GM19438 (cell line): ENCODE data around the gene TMEM203.
"Not testable (repeated sequence)": the region's sequence is repeated elsewhere in the genome, so short reads cannot be mapped to it uniquely, and the experiment has no call there.

Source experiments
- ATAC-seq: cut with Tn5 transposase; IDR thresholded peaks from one replicate; pipeline ENCODE4 v1.9.1; 2021; ENCODE audit warnings: low read depth; ENCODE audit not compliant: unreplicated experiment

The TMEM203 gene

DNA sequence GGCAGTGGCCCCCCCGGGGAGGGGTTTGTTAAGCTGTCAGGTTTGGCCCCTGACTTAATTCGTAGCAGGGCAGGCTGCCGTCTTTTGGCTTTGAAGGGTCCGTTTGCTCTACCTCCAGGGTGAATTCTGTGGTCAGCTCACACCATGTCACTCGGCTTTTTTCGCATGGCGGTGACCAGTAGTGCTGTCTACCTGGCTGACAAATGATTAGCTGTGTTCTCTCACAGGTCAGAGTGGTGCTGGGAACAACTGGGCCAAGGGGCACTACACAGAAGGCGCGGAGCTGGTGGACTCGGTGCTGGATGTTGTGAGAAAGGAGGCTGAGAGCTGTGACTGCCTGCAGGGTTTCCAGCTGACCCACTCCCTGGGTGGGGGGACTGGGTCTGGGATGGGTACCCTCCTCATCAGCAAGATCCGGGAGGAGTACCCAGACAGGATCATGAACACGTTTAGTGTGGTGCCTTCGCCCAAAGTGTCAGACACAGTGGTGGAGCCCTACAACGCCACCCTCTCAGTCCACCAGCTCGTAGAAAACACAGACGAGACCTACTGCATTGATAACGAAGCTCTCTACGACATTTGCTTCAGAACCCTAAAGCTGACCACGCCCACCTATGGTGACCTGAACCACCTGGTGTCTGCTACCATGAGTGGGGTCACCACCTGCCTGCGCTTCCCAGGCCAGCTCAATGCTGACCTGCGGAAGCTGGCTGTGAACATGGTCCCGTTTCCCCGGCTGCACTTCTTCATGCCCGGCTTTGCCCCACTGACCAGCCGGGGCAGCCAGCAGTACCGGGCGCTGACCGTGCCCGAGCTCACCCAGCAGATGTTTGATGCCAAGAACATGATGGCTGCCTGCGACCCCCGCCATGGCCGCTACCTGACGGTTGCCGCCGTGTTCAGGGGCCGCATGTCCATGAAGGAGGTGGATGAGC is 37.1 kb upstream of the TMEM203 start:
- no peak for ATAC-seq

DNA sequence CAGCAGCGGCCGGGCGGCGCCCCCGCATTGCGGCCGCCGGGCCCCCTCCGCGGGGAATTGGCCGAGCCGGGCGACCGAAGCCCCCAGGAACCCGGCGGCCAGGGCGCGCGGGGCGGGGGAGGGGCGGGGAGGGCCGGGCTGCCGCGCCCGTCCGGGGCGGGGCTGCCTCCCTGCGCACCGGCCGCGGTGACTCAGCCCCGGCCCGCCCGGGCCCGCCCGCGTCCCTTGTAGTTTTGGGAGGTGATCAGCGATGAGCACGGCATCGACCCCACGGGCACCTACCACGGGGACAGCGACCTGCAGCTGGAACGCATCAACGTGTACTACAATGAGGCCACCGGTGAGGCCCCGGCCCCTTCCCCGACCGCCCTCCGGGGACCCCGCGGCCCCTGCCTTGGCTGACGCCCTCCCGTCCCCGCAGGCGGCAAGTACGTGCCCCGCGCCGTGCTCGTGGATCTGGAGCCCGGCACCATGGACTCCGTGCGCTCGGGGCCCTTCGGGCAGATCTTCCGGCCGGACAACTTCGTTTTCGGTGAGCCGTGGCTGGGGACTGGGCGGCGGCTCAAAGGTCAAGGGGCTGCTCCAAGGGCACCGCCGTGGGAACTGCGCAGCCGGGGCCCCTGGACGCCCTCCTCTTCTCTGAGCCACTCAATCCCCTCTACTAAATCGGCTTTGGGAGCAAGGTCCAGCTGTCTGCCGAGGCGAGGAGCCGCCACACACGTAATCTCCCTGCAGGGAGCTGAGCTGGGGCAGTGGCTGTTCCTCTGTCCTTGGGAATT is 36.2 kb upstream of the TMEM203 start:
- peak; percentile 8 for ATAC-seq

DNA sequence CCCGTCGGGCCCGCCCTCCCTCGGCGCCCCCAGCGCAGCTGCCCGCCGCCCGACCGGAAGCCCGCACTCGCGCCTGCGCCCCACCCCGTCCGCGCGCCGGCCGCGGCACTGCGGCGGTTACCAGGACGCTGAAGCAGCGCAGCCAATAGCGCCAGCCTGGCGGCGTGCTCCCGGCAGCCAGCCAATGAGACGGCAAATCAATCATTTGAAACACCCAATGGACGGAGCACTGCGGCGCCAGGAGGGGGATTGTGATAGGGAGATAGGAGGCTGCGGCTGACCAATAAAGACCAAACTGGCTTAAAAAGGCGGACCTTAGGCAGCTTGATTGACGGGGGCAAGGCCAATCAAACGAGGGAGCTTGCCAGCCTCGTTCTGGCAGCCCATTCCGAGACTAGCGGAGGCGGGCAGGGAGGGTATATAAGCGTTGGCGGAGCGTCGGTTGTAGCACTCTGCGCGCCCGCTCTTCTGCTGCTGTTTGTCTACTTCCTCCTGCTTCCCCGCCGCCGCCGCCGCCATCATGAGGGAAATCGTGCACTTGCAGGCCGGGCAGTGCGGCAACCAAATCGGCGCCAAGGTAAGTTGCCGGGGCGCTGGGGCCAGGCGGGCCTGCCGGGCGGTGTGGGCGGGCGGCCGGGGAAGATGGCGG is 35.5 kb upstream of the TMEM203 start, which contains the start of gene TUBB4B:
TSS of gene TUBB4B (plus strand) at position 447 of the 649 bp plus-strand sequence. CDS start at position 521, 74 bp downstream.
- ATAC-seq: peak; percentile 62

DNA sequence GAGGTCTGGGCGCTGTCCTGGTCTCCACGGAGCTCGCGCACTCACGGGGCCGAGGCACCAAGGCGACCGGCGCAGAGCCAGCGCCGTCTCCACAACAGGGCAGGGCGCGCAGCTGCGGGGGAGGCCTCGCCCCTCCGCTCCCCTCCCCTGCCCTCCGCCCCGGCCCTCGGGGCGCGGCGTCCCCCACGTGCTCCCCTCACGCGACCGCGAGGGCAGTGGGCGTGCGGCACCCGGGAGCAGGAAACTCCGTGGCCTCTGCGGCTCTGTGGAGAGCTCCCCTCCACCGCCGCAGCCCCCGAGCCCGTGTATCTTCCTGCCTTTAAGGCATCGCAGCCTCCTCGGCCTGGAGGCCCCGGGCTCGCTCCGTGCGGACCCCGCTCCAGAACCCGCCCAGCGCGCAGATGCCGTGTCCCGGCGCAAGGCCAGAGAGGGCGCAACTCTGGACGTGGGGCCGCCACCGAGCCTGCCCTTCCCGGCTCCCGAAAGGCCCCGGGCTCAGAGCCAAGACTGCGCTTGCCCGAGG is 34.9 kb upstream of the TMEM203 start:
- peak; percentile 28 for ATAC-seq

DNA sequence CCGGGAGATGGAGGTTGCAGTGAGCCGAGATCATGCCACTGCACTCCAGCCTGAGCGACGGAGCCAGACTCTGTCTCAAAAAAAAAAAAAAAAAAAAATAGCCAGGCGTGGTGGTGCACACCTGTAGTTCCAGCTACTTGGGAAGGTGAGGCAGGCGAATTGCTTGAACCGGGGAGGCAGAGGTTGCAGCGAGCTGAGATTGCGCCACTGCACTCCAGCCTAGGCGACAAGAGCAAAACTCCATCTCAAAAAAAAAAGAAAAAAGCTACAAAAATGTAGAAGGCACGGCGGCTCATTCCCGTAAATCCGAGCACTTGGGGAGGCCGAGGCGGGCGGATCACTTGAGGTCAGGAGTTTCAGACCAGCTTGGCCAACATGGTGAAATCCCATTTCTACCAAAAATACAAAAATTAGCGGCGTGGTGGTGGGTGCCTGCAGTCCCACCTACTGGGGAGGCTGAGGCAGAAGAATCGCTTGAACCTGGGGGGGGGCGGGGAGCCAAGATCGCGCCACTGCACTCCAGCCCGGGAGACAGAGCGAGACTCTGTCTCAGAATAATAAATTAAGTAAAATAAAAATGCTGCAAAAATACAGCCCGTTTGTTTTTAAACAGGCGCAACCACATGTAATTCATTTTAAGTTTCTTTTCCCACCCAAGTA is 34.2 kb upstream of the TMEM203 start:
- ATAC-seq: not testable (repeated sequence)

DNA sequence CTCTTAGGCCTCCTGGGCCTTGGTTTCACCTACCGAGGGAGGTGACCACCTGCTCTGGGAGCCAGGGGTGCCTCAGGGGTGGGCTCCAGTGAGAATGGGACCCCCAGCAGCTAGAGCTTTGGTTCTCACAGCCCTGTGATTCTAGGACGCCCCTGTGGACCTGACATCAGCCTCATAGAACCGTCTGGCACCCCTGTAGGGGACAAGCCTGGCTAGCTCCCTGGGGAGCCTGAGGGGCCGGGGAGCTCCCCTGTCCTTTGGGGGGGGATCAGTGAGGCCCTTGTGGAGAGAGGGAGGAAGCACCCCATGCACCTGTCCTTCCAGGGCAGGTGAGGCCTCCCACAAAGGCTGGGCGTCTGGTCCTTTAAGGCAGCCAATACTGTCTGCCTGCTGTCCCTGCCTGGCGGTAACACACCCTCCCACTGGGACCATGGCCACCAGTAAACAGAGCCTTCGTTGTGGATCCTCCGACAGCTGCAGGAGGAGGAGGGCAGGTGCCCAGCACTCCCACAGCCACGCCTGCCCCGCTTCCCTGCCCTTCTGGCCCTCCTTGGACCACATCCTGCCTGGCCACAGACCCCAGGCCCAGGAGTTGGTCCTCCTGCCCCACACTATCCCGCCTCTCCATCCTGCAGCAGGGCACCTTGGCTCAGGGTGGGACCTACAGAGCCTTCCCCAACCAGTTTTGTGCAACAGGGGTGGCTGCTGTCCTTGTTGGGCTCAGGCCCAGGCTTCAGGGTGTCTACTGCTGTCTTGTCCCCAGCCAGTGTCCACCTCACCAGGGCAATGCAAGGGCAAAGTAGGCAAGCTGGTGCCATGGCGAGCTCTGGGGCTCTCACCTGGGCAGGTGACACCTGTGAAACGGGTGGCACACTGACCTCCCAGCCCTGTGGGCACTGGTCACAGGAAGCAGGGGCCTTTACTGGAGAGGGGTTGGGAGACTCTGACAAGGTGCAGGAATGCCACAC is 32.6 kb upstream of the TMEM203 start:
- no peak for ATAC-seq

DNA sequence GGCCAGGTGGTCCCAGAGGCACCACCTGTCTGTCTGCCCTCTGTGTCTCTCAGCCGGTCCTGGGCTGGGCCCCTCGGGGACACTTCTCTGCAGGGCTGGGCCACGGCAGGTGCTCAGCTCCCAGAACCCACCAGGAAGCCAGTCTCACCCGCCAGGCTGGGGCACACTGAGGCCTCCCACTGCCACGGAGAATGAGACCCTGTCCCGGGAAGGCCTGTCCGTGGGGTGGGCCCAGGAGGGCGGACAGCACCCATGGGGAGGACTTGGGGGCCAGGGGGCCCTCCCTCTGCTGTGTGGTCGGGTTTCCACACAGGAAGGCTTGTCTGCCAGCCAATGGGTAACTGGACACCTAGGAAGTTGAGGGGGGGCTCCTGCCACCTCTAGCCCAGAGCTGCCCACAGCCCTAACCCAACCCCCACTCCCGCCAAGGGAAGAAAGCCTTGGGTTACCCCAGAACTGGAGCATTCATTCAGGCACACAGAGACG is 31.5 kb upstream of the TMEM203 start:
- no peak for ATAC-seq

DNA sequence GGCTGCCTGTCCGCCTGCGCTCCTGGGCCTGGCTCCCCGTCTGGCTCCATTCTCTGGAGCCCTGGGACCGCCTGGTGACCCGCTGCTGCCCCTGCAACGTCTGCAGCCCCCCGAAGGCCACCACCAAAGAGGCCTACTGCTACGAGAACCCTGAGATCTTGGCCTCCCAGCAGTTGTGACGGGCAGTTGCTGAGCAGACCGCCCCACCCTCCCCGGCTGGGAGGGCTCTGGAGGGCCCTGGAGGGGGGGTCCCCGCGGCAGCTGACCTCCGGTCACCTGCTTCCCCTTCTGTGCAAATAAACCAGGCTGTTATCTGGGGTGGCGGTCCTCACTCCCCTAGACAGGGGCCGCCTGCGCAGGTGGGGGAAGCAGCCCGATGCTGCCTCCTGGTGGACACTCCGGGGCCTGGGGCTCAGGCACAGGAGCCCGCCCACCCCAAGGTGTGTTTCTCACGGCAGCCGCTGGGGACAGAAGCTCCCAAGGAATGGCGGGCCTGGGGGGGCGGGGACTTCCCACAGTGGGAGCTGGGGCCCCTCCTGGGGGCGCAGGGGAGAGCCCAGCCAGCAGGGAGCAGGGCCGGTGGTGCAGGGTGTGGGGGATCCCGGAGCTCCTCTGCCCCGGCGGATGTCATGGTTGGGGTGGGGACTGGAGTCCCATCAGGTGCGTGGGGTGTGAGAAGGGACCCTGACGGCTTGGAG is 30.9 kb upstream of the TMEM203 start:
- no peak for ATAC-seq

DNA sequence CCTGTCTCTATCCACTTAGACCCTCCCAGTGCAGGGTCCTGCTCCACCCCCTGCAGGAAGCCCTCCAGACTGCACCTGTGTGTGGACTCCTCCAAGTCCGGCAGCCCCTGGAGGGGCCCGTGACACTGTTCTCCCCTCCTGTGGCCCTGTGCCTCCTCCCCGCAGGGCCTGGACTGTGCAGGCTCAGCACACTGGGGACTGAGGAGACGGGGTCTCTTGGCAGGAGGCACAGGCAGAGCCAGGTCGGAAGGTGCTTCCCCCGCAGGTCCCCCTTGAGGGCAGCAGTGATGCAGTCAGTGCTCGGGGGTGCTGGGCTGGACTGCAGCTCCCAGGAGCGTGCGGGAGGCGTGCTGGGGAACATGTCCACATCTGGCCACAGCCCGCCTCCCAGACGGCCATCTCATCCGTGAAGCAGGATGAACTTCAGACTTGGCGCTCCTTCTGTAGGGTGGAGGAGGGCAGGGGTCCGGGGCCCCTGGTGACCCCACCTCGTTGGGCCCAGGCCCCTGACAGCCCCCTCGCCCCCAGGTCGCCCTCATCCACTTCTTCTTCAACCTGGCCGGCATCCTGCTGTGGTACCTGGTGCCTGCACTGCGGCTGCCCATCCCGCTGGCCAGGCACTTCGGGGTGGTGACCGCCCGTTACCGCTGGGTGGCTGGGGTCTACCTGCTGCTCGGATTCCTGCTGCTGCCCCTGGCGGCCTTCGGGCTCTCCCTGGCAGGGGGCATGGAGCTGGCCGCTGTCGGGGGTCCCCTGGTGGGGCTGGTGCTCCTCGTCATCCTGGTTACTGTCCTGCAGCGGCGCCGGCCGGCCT is 30.2 kb upstream of the TMEM203 start:
- ATAC-seq: no peak

DNA sequence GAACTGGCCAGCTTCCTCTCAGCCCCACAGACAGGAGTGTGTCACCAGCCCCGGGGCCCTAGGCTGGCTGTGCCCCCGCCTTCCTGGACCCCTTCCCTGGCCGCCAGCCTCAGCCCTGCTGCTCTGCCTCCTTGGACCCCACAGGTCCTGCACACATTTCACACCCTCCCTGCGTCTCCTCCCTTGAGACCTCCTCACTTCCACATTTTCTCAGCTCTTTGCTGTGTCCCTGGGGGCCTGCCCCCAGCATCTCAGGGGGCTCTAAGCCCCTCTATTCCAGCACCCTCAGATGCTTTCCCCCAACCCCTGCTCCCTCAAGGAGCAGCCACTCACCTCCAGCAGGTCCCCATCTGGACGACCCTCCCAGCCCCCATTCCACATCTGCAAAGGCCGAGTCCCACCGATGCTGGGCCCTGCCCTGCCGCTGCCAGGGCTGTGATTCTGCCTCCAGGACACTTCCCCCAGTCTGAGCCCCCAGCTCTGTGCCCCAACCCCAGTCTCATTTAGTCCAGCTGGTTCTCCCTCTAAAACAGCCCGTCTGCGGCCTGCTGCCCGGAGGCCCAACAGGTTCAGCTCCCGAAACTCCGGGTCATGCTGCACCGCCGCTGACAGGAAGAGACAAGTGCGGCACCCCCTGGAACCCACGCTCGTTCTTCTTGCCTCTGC is 29.4 kb upstream of the TMEM203 start:
- no peak for ATAC-seq

DNA sequence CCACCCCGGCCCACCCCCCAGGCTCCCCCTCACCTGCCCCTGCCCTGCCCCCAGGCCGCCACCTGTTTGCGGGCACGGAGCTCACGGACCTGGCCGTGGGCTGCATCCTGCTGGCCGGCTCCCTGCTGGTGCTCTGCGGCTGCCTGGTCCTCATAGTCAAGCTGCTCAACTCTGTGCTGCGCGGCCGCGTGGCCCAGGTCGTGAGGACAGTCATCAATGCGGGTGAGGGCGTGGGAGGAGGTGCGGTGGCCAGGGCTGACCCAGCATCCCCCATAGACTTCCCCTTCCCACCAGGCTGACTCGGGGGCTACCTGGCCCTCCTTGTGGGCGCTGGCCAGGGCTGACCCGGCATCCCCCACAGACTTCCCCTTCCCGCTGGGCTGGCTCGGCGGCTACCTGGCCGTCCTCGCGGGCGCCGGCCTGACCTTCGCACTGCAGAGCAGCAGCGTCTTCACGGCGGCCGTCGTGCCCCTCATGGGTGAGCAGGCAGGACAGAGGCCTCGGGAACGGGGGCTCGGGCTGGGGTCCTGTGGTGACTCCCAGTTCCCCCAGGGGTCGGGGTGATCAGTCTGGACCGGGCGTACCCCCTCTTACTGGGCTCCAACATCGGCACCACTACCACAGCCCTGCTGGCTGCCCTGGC is 28.7 kb upstream of the TMEM203 start:
- no peak for ATAC-seq

DNA sequence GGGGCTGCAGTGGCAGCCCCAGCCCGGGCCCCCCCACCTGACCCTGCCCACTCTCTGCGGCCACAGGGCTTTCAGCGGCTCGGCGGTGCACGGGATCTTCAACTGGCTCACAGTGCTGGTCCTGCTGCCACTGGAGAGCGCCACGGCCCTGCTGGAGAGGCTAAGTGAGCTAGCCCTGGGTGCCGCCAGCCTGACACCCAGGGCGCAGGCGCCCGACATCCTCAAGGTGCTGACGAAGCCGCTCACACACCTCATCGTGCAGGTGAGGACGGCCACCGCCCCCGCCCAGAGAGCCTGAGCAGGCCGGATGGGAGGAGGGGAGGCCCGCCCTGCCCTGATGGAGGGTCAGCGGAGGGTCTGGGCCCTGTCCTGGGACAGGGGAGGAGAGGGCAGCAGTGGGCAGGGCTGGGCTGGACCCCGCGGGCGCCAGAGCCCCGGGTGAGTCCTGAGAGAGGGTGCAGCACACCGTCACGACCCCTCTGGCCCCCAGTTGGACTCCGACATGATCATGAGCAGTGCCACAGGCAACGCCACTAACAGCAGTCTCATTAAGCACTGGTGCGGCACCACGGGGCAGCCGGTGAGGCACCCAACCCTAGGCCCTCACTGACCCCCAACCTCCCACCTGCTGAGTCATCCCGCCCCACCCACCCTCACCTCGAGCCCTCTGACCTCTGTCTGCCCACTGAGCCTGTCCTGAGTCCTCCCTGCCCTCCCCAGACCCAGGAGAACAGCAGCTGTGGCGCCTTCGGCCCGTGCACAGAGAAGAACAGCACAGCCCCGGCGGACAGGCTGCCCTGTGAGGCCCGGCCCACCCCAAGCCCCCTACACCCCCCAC is 27.9 kb upstream of the TMEM203 start:
- ATAC-seq: no peak

DNA sequence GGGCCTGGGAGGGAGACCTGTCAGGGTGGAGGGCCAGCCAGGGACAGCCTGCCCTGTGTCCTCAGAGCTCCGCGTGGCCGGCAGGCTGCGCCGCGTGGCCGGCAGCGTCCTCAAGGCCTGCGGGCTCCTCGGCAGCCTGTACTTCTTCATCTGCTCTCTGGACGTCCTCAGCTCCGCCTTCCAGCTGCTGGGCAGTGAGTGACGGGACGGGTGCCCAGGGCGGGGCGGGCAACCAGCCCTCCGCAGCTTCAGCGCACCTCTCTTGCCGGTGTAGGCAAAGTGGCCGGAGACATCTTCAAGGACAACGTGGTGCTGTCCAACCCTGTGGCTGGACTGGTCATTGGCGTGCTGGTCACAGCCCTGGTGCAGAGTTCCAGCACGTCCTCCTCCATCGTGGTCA is 27.1 kb upstream of the TMEM203 start:
- ATAC-seq: no peak

DNA sequence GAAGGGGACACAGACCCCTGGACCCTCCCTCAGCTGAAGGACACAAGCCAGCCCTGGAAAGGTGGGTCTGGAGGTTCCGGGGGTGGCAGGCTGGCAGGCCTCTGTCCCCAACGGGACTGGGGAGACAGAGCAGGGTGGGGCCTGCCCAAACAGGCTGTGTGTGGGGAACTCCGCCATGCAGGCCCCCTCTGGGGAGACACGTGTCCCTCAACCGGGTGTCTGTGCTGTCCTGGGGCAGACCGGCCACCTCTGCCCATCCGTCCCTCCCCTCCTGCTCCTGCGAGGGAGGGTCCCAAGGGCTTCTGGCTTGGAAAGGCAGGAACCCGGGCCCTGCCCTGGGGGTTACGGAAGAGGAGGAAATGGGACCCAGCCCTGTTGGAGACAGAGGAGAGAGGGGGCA is 26.7 kb upstream of the TMEM203 start:
- ATAC-seq: no peak

DNA sequence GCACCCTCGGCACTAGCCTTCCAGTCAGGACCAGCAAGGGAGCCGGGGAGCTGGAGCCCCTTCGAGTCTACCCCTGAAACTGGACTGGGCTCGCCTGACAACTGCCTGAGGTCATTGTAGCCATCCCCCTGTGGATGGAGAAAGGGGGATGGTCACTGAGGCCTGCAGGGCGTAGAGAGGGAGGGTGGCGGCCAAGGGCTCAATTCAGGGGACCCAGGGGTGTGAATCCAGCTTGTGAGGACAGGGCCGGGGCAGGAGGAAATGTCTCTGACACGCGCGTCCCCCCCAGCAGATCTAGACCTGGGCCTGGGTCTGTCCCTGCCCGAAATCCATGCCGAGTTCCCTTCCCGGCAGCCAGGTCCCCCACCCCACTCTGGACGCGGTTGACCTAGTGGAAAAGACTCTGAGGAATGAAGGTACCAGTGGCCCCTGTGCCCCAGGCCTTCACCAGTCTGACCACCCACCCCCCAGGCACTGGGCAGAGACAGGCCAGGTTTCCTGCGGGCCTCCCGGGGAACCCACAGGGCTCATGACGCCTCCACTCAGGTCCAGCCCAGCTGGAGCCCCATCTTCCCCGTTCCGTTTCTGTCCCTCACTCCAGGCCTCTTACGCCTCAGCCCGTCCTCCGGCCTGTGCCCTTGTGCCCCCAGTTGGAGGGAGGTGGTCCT is 26.1 kb upstream of the TMEM203 start:
- ATAC-seq: no peak
